Measurements from ENCODE around the gene RARB.

RARB gene

DNA sequence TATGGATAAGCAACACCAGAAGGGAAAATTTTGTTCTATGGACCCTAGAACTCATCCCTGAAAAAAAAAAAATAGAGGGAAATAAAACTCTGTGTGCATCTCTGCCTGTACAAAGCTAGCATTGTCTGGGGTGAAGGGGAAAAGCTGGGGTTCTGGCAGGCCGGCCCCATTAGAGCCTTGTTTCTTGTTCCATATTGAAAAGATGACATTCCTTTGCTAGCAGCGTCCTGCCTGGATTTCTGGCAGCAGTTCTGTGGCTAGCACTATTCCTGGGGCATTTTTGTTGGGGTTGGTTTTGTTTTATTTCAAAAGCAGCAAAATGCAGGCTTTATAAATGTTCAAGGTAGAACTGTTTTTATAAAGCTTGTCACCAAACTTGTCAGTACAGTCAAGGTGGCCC, 45.2 kb downstream of the RARB start:
- DNase-seq, result no peak

DNA sequence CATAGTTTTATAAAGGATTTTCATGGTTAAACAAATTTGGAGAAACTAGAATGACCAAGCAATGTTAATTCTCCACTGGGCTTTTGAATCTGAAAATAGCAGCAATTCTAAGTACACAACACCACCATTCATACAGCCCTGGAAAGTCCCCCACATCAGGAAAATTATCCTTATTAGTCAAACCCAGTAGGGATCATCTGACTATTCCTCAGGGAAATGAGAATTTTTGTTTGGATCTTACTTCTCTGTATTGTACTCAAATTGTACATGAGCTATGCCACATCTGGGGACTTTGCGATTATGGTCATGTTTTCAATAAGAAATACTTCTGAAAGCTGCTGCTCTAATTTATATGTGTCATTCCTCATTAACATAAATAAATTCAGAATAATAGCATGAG, 46.0 kb downstream of the RARB start:
- no peak for DNase-seq

DNA sequence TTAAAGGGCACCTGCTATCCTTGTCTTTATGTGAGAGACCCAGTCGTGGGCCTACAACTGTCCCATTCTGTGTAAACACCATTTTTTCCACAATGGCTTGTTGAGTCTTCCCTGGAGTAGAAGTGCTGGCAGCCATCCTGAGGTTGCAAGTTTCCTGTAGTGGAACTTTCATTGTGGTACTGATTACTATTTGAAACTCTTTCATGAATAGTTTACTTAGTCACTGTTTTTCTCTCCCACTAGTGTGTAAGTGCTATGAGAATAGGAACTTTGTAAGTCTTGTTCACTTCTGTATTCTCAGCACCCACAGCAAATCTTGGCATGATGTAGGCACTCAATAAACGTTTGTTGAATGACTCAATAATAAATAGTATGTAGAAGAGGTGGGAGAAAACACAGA, 48.6 kb downstream of the RARB start:
- no peak for DNase-seq

DNA sequence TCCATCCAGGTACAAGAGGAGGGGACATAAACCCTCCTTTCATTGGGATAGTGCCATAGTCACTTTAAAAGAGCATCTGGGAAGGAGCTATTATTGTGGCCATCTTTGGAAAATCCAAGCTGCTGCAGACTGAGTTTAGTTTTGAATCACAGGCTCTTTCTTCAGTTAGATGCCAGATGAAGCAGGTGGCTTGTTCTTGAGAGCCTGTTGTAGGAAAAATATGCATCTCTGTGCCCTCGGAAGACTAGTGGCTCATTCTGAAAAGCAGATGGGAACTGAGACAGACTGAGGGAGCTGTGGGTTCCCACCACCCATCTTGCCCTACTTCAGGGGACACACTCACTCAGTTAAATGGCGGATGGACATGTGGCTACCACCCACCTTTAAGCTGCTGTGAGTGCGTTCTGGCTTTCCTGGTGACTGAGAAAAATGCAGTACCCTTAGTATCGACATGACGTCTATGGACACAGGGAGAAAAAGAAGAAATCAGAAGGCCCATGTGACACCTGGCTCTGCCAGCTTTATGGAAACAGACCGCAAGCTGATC, 50.2 kb downstream of the RARB start:
- DNase-seq, result no peak

DNA sequence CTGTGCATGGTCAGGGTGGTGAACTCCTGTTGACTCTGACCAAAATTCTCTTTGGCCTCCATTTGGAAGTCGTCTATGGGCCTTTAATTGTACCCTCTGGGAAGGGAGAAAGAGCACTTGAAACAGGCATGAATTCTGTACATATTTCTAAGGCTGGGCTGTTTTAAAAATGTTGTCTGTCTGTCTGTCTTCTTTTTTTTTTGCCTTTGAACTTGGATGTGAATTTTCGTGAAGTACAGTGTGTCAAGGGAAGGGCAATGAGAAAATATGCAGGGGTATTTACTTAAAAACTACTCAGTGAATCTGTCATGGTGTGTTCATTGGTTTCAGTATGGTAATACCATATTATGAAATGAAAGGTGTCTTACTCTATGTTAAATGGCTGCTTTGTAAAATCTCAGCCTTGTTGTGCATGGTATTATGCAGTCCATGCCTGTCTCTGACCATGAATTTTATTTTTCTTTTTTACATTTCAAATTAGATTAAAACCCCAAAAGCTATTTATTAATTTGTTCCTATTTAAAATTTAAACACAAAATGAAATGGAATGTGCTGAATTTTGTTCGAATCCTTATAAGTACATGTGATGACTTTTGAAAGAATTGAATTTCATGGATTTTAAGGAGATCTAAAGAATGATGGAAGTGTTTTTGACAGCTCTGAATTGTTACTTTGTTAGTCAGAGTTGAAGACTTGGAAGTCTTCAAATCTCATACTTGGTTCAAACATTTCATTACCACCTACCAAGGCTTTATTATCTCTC, 51.1 kb downstream of the RARB start:
- no peak for DNase-seq

DNA sequence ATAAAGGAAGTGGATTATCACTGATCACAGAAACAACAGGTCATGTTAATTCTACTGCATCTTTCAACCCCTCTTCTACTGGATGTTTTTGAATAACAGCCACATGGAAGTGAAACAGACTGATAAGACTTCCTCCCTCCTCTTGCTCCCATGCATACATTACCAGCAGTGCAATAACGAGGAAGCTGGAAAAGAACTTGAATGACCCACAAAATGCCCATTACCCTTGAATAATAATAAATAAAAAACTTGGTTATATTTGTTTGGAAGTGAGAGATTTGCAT, 51.6 kb downstream of the RARB start:
- DNase-seq, result no peak

DNA sequence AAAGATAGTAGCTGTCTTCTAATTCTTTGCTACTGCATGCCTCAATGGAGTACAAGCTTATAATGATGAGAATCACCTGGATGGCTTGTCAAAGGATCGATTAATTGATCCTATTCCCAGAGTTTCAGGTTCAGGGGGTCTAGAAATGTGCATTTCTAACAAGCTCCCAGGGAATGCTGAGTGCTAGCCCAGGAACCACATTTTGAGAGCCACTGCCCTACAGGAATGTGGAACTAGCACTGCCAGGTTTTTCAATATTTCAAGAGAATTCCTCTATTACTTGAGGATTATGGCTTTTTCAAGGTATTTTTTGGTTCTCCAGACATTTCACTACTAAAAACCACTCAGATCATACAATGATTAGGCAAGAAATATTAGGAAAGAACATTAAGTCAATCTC, 52.7 kb downstream of the RARB start:
- DNase-seq, result no peak

DNA sequence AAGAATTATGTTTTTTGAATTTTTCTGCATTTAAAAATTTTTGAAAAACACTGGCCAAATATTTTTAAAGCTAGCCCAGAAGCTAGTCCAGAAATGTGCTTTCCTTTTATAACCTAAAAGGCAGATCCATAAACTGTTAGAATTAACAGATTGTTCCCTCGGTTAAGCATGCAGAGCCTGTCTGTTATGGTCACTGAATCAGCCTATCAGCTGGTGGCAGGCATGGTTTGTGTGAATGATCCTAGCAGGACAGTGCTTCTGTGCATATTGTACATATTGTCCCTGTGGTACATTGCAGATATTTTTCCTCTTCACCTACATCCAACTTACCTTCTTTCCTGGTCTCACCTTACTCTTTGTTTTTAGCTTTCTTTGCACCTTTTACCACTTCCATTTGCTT, 53.3 kb downstream of the RARB start:
- no peak for DNase-seq

DNA sequence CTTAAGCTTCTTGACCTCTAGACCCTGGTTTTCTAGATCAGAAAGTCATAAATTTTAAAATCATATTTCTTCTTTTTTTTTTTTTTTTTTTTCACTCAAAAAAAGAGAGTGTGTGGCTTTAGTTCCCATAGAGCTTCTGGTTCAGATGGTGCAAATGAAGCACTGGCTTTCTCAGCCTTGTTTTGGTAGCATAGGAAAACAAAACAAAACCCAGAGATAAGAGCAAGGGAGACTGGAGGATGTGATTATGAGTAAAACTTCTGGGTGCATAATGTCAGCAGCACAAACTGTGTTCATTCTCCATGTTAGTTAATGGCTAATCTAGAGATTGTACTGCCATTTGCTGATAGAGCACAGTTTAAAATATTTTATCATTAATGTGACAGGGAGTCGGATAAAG, 55.4 kb downstream of the RARB start:
- no peak for DNase-seq

DNA sequence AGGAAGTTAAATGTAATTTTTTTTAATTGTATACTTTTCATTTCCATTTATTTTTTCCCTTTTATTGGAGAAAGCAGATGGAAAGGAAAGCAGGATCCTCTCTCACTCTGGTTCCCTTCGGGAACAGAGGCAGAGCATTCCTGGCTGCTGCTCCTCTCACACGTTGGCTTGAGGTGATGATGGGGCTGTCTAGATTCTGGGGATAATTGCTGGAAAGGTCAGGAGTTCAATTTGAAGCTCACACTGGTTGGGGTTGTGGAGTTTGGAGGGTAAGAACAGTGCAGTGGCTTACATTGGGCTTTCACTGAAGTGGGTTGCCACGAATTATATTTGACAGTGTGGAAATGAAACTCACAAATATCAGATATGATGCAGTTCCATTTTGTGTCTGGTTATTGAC, 57.6 kb downstream of the RARB start:
- DNase-seq, result no peak

DNA sequence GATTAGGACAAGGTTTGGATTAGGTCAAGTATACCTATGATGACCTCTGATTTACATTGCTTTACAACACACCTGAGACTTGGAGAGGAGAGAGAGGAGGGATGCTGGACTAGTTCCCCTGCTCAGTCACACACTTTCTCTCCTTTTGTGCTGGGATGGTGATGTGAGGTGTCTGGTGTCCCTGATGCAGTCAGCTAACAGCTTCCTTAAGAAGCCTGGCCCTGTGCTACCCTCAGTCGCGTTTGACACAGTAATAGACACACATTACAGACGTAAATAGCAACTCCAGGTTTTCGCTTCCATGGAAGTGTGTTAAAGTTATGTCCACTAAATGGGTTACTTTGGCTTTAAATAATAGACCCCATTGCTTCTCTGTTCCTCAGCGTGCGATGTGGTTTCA, 58.9 kb downstream of the RARB start:
- no peak for DNase-seq

DNA sequence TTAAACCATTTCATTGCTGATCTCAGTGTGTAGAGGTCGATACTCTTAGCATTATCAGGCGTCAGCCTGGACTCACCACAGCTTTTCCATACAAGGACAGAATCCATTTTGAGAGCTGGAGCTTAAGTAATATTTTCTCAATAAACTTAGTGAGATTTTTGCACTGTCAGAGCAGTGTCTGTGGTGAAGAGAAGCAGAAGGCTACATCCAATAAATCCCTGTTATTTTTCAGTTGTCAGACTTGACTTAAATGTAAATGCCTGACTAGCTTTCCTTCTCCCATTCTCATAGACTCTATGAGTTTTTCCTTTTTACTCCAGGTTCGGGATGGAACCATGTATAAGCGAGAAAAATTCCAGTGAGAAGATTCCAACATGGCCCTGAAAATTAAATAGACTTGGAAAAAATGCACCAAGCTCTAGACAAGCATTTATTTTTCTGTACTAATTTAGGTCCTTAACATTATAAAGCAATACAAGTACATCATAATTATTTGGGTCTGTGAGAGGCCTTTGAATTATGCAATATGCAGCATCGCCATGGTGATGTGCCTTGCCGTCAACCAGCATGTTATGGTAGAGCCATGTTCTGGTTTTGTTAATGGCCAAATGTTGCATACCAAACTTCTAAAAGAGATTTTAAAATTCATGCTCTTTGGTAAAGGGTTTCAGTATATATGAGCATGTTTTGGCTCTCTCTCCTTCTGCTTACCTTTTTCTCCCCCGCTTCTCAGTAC, 62.0 kb downstream of the RARB start:
- no peak for DNase-seq

DNA sequence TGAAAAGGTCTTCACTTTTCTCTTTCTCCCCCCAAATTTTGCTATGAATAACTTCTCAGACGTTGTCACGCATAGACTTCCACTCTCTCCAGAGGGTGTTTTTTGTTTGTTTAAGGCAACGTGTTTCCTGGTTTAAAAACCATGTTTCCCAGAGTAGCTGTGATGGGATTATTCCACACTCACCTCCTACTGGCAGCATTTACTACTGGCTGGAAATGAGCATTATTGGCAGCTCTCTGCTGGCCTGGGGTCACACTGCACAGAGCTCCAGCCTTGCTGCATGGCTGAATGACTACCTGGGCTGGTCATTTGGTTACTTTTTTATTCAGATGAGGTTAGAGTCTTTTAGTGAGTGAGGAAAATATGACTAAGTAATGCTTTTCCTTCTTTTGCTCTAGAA, 65.2 kb downstream of the RARB start:
- DNase-seq, result no peak

DNA sequence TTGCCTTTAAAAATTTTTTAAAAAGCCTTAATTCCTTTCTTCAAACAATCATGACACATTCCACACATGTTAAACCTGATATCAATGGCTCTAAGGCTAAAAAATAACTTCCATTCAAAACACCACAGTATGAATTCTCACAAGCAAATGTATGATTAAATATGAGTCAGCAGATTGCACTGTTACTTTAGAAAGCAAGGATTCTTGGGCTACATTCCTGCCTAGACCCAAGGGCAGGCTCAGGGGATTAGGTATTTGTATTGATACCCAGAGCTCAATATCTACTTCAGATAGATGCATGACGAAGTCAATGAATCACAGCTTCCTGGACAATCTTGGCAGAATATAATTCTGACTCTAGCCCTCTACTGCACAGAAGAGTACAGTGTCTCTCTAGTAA, 65.7 kb downstream of the RARB start:
- DNase-seq, result no peak

DNA sequence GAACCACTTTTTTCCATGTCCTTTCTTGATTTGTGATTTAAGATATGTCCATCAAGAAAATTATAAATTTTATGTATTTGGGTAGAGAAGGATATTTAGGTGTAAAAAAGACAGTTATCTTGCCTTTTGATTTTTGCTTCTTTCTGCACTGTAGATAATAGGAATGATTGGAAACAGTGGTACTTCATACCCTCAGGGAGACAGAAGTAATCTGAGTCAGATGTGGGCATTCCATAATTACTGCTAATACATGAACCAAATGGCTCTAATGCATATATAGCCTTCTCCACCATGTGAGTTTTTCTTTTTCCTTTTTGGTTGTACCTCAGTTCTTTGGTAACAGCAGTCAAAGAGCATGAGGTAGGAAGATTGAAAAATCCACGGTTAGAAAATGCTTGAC, 67.2 kb downstream of the RARB start:
- DNase-seq, result no peak

DNA sequence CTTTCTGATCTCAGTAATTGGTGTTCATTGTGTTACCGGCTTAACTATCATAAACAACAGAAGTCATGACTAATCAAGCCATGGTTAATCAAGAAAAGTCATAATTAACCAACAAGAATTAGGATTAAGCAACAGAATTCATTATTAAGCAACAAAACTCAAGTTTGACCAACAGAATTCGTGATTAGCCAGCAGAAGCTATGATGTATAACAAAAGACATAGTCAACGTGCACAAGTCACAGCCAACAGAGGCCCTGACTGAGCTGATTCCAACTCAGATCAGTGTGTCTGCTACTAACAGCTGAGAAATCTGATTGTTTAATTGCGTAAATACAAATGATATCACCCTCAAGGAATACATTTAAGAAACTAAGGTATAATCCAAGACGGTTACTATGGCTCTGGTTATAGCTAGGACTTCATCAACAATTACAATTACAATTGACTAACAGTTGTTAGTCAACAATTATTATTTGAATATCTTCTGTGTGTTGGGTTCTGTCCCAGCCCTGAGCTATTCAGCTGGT, 67.7 kb downstream of the RARB start:
- DNase-seq, result no peak

DNA sequence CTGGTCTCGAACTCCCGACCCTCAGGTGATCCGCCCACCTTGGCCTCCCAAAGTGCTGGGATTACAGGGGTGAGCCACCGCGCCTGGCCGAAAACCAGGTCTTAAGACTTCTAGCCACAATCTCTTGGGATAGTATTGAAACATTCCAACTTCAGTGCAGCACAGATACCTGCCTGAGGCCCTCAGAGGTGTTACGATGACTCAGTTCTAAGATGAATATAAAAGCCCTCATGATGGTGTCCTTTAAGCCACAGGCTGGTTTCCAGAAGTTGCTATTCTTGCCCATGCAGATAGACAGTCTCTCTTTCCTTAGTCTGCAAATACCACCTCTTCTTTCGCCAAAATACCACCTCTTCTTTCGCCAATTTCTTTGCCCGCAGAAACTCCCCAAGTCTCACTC, 69.0 kb downstream of the RARB start:
- no peak for DNase-seq

DNA sequence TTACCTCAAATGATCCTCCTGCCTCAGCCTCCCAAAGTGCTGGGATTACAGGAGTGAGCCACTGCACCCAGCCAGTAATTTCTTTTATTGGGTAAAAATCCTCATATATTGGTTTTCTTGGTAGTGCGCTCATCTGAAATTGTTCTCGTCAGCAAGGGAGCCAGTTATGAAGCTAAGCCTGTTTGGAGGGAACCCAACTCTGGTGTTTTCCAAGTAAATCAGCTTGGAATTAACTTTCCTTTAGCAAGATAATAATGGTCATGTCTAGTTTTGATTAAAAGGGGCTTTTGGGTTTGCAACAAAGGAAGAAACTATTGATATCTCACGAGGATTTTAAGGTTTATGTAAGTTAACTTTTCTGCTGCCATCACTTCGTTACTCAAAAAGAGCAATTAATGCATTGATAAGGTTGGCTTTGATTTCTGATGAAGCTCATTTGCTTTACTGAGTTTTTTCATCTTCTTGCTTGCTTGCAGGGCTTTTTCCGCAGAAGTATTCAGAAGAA, 72.7 kb downstream of the RARB start:
- DNase-seq, result no peak

DNA sequence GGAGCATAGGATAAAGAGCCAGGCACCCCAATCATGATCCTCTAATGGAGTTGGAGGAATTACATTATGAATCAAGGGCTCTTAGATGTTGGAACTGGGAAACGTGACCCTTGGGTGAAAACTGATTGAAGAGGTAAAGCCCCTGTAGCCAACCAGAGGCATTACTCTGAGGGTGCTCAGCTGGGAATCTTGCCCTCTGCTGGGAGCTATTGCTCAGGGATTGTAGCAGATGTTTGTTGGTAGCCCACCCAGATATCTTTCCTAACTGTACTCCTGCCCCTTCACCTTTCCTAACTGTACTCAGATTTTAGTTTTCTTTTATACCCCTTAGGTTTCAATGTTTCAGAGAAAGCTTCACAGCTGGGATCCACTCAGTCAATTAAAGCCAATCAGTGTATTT, 74.2 kb downstream of the RARB start:
- no peak for DNase-seq

DNA sequence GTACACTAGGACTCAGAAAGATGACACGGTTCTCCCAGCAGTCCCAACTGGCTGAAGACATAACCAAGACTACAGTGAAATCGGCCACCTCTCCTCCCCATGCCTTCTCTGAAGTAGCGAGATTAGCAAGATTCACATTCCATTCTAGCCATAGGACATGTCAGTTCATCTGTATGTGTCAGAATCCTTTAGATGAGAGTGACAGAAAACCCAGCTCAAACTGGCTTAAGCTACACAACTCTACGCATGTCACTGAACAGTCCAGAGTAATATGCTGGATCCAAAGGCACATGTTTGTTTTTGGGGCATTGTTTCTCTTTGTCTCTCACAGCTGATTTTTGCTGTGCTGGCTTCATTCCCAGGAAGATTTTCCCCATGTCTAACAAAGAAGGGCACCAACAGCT, 75.8 kb downstream of the RARB start:
- DNase-seq, result no peak

DNA sequence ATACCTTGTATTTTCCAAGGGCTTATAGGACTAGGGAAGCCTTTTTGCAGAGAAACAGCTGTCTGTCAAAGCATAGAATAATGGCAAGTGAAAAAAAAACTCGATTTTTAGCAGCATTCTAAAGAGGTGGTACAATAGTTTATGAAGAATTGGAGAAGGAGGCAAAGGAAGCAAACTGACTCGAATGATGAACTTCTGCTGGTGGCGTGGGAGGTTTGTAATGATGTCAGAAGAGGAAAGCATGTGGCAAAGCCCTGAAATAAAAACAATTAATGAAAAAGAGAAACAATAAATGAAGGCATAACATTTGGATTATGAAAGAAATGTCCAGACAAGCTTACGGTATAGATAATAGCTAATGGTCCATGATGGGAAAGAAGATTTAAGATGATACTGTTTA, 77.5 kb downstream of the RARB start:
- no peak for DNase-seq

DNA sequence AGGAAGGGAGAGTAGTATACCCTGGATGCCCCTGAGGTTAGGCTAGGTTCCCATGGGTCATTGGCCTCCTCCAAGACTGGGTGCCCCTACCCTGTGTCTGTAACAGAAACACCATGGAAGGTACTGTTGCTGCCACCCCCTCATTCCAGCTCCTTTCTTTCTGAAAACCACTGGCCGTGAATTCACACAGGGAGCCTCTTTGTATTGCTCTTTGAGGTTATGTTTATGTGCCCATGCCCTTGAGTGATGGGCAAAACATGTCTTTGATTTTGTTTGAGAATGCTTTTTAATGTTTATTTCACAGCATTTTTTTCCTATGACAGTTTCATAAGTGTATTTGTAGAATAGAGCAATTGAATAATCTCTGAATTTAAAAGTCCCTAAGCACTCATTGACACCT, 79.7 kb downstream of the RARB start:
- no peak for DNase-seq

DNA sequence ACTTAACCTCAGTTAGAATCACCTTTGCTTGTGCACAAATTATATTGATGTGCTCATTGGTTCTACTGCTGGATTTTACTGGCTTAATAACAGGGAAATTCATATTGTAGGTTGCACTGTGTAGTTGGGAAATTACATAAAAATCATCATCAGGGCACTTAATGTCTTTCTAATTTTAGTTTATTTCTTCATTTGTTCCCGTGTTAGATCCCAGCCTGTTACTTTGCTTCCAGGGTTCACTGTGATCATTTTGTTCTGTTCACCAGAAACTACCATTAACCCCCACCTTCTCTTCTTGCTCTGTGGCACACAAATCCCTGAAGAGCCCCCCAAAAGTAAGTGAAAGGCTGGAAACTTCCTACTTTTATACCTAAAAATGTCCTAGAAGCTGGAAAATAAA, 80.4 kb downstream of the RARB start:
- DNase-seq, result no peak

DNA sequence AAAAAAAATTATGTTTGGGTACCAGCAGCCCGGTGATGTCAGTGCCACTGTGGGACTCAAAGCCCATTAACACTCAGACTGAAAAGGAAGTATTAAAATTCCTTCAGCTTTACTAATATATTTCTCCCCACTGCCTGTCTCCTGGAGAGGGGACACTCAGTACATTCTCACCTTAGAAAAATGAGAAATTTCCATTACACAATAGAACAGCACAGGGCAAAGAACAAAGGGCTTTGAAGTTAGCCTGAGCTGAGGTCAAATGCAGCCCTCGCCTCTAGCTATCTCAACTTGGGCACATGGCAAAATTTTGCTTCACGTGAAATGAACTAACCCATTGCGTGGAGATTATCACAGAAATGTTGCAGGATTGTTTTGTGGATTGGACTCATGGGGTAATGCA, 80.8 kb downstream of the RARB start:
- no peak for DNase-seq
